ENCODE data around the gene PIGBOS1.
A peak's percentile ranks its signal among the peaks of the same experiment; 100 is the strongest.

Gene PIGBOS1

GRCh38 chr15:55267401-55268175, 51.3 kb downstream of the PIGBOS1 start:
- peak; percentile 27 to 42 for DNase-seq (ENCODE audit: low read depth in 1 of 2, low spot score in 1 of 2)
